Keratinocyte (primary cell): ENCODE data around the gene RERE. TPM values are rescaled to one million over a fixed set of nuclear protein-coding genes. Genes with fewer than 3 reads are reported as not detected.
A peak's percentile ranks its signal among the peaks of the same experiment; 100 is the strongest.

Experiments
- DNase-seq: peaks from one replicate; pipeline ENCODE4 v3.0.0-alpha.2; 2011; ENCODE audit warnings: low read depth, missing footprints, low spot score
- FAIRE-seq: peaks from 2 replicates; lab custom pipeline; 2011; peaks lifted over from hg19 to GRCh38; lab: Jason Lieb, UNC
- H2AFZ ChIP-seq: 2 replicates; pipeline ENCODE4 v1.6.0; 2012; ENCODE audit warnings: low read length, control low read depth, inconsistent platforms; ENCODE audit not compliant: control insufficient read depth
- H3K27ac ChIP-seq: 2 replicates; pipeline ENCODE4 v1.5.1; 2011; ENCODE audit warnings: low read length; ENCODE audit not compliant: control insufficient read depth, insufficient read depth
- H3K27me3 ChIP-seq: 3 replicates; pipeline ENCODE4 v1.6.0; 2011; ENCODE audit warnings: low read length; ENCODE audit not compliant: control insufficient read depth, insufficient read depth; ENCODE audit errors: extremely low read depth
- H3K36me3 ChIP-seq, 2 experiments: 2 replicates in 1 of 2; 3 replicates in 1 of 2; pipeline ENCODE4 v1.5.1; 2011; ENCODE audit warnings: low read length in 2 of 2, mild to moderate bottlenecking in 1 of 2; ENCODE audit not compliant: control insufficient read depth in 2 of 2, insufficient read depth in 2 of 2; ENCODE audit errors: extremely low read depth in 1 of 2
- H3K4me1 ChIP-seq: 3 replicates; pipeline ENCODE4 v1.5.1; 2011; ENCODE audit warnings: low read length; ENCODE audit not compliant: control insufficient read depth, insufficient read depth; ENCODE audit errors: extremely low read depth
- H3K4me2 ChIP-seq: 3 replicates; pipeline ENCODE4 v1.6.0; 2011; ENCODE audit warnings: low read depth, low read length; ENCODE audit not compliant: control insufficient read depth, insufficient read depth; ENCODE audit errors: extremely low read depth
- H3K4me3 ChIP-seq, 3 experiments: fragments of 200-600 bp in 1 of 3; sonication (generic) in 1 of 3; 2 replicates in 2 of 3; 3 replicates in 1 of 3; pipeline ENCODE4 v1.5.1; 2011 to 2016; ENCODE audit warnings: low read length in 3 of 3, mild to moderate bottlenecking in 3 of 3, control low read depth in 2 of 3, inconsistent platforms in 1 of 3, low read depth in 1 of 3, mixed read lengths in 1 of 3, mixed run types in 1 of 3, moderate library complexity in 1 of 3; ENCODE audit not compliant: control insufficient read depth in 2 of 3, insufficient read depth in 2 of 3; ENCODE audit errors: extremely low read depth in 1 of 3
- H3K79me2 ChIP-seq: 2 replicates; pipeline ENCODE4 v1.6.0; 2012; ENCODE audit warnings: low read length; ENCODE audit not compliant: control insufficient read depth, insufficient read depth
- H3K9ac ChIP-seq: 3 replicates; pipeline ENCODE4 v1.6.0; 2011; ENCODE audit warnings: low read length; ENCODE audit not compliant: control insufficient read depth, insufficient read depth; ENCODE audit errors: extremely low read depth
- H3K9me1 ChIP-seq: 3 replicates; pipeline ENCODE4 v1.6.0; 2011; ENCODE audit warnings: low read length; ENCODE audit not compliant: control insufficient read depth, insufficient read depth; ENCODE audit errors: extremely low read depth
- H3K9me3 ChIP-seq: 2 replicates; pipeline ENCODE4 v1.5.1; 2012; ENCODE audit warnings: low read depth, low read length; ENCODE audit not compliant: control insufficient read depth
- H4K20me1 ChIP-seq: 3 replicates; pipeline ENCODE4 v1.6.0; 2011; ENCODE audit warnings: low read length; ENCODE audit not compliant: control insufficient read depth, insufficient read depth; ENCODE audit errors: extremely low read depth
- EZH2 ChIP-seq: IDR thresholded peaks from one replicate; pipeline ENCODE4 v1.6.1; 2012; ENCODE audit warnings: inconsistent platforms, mild to moderate bottlenecking, low read length, moderate library complexity
- dilution Hi-C: fragments of 300-500 bp; cut with MboI; formaldehyde crosslinking; loops from one replicate; pipeline ENCODE4 v1.7.0; 2020; ENCODE audit warnings: low sequenced_read_pairs; ENCODE audit not compliant: extremely low pct_ligation_motif_present
- polyA plus RNA-seq, 5 experiments: library from polyadenylated mRNA; depleted of rRNA in 3 of 5; stranded (reverse) in 3 of 5; stranded (forward) in 1 of 5; unstranded in 1 of 5; fragments of >200 nt; gene quantifications; 1 replicate in 1 of 5; 2 replicates in 3 of 5; 3 replicates in 1 of 5; pipeline versions ENCODE4 v1.2.1 to v1.2.3, GENCODE V29; 2011 to 2012; ENCODE audit warnings: missing spikeins in 2 of 5, low read depth in 1 of 5, low replicate concordance in 1 of 5
- TF ChIP-seq, protein P1 (sequence below), 3 experiments: IDR thresholded peaks in 1 of 3; conservative IDR thresholded peaks in 1 of 3; optimal IDR thresholded peaks in 1 of 3; 2 replicates in 2 of 3; 3 replicates in 1 of 3; pipeline versions ENCODE3 to v1.5.1; 2011; ENCODE audit warnings: low read length in 3 of 3, mild to moderate bottlenecking in 3 of 3, moderate library complexity in 2 of 3, control low read depth in 1 of 3, inconsistent platforms in 1 of 3; ENCODE audit not compliant: insufficient read depth in 2 of 3; ENCODE audit errors: extremely low read depth in 1 of 3

Gene RERE
- polyA plus RNA-seq, 1 donor (not counting 4 experiments of a cell fraction or from before 2014, with no cell fraction given): 3.8 TPM

DNA sequence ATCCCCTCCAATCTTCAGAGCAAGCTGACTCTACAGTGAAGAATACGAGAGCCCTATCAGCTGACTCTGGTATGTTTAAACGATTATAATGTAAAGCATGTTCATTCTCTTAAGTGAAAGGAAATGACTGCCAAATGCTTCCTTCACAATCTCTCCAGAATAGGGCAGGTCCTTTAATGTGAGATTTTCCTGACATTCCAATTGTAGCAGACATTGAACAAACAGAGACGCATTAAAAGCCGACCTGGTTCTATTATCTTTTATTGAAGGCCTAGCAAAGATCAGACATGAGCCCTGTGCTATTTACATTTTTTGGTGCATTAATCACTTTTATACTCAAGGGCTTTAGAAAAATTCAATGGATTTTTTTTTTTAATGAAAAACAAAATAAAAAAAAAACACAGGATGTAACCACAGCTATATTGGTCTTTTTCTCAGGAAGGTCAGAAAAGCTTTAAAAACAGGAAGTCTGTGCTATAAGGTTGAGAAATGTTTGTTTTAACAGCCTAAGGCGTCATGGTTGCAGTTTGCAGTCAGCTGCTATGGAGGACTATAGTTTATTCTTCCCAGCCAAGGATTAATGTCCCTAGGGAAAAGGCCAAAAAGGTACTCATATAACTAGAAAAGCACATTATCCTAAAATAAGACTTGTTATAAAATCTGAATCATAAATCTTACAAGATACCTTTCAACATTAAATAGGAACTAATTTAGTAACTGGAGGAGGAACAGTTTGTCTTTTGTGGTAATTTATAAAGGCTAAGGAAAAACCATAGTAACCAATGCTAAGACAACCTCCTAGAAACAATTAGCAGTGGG is 104.8 kb downstream of the RERE start:
- peak overlapping the region; percentile 74 for H3K4me2 ChIP-seq
- H3K9ac ChIP-seq: peak overlapping the region; percentile 5
- H4K20me1 ChIP-seq: no peaks in the 10 kb centered on the region
- H3K4me3 ChIP-seq: peak overlapping the region in 2 of 3 experiments; percentile 12 to 36
- H3K27ac ChIP-seq: peak overlapping the region; percentile 65
- DNase-seq (no peak), FAIRE-seq (no peak)
- no peak for TF ChIP-seq EZH2
- TF ChIP-seq, protein P1, sequence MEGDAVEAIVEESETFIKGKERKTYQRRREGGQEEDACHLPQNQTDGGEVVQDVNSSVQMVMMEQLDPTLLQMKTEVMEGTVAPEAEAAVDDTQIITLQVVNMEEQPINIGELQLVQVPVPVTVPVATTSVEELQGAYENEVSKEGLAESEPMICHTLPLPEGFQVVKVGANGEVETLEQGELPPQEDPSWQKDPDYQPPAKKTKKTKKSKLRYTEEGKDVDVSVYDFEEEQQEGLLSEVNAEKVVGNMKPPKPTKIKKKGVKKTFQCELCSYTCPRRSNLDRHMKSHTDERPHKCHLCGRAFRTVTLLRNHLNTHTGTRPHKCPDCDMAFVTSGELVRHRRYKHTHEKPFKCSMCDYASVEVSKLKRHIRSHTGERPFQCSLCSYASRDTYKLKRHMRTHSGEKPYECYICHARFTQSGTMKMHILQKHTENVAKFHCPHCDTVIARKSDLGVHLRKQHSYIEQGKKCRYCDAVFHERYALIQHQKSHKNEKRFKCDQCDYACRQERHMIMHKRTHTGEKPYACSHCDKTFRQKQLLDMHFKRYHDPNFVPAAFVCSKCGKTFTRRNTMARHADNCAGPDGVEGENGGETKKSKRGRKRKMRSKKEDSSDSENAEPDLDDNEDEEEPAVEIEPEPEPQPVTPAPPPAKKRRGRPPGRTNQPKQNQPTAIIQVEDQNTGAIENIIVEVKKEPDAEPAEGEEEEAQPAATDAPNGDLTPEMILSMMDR (optimal IDR thresholded peaks at IDR 0.05 in 1 of 3, IDR thresholded peaks at IDR 0.05 in 1 of 3, conservative IDR thresholded peaks at IDR 0.05 in 1 of 3; ENCODE audit: extremely low read depth in 1 of 3, insufficient read depth in 2 of 3, low read length in 3 of 3): no peak
- H3K9me3 ChIP-seq: no peaks in the 10 kb centered on the region
- H3K4me1 ChIP-seq: peaks cover 17% of the 10 kb centered on the region
- dilution Hi-C loops: no loop called here
- no peaks in the 10 kb centered on the region for H3K9me1 ChIP-seq
- H3K79me2 ChIP-seq: no peaks in the 10 kb centered on the region
- H3K27me3 ChIP-seq: no peaks in the 10 kb centered on the region
- no peaks in the 10 kb centered on the region for H3K36me3 ChIP-seq
- peak overlapping the region; percentile 73 for H2AFZ ChIP-seq

DNA sequence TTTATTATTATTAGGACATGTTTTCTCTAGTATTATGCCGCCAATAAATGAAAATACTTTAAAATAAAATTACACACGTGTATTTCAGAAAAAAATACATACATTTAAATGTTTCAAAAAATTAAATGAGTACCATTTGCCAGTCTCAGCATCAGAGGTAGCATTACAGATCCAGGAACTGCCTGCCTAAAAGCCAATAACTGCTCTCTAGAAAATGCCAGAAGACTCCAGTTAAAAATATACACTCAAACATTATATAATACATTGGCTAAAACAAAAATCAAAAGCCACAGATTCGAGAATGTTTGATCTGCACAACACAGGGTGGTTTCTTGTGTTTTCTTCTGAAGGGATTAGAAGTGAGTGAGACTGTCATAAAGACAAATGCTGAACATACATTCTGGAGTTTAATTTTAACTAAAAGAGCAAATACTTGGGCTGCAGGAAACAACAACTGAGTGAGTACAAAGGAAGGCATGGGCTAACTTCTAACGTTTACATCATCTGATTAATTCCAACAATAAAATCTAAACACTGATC is 105.5 kb downstream of the RERE start:
- Histone ChIP-seq H2AFZ (peak overlapping the region; percentile 73), H3K27me3 (no peaks in the 10 kb centered on the region), H3K9me1 (no peaks in the 10 kb centered on the region), H4K20me1 (no peaks in the 10 kb centered on the region), H3K4me2 (peak overlapping the region; percentile 74), H3K27ac (peak overlapping the region; percentile 65), H3K79me2 (no peaks in the 10 kb centered on the region), H3K9me3 (no peaks in the 10 kb centered on the region), H3K4me3 (no peak overlapping the region), H3K4me1 (peaks cover 17% of the 10 kb centered on the region), H3K9ac (peak overlapping the region; percentile 5), H3K36me3 (no peaks in the 10 kb centered on the region)
- DNase-seq (no peak), FAIRE-seq (no peak)
- dilution Hi-C loops: no loop called here
- TF ChIP-seq EZH2: no peak
- TF ChIP-seq, protein P1 (optimal IDR thresholded peaks at IDR 0.05 in 1 of 3, IDR thresholded peaks at IDR 0.05 in 1 of 3, conservative IDR thresholded peaks at IDR 0.05 in 1 of 3; ENCODE audit: extremely low read depth in 1 of 3, insufficient read depth in 2 of 3, low read length in 3 of 3): no peak
